ENCODE data around the gene EYA2. TPM values are rescaled to one million over a fixed set of nuclear protein-coding genes. Genes with fewer than 3 reads are reported as not detected.
A peak's percentile ranks its signal among the peaks of the same experiment; 100 is the strongest.

Gene EYA2
- total RNA-seq, 1 experiment from 2014 or later, result 0.25 TPM

- Histone ChIP-seq H3K36me3 (ENCODE audit: control insufficient read depth, insufficient read depth, low read length) (peaks cover 34% of the 10 kb centered on the region), H3K4me1 (no peaks in the 10 kb centered on the region), H3K4me3 (ENCODE audit: low read depth, low read length) (no peak overlapping the region), H3K27me3 (replicated peaks; ENCODE audit: control insufficient read depth, insufficient read depth, low read length) (no peaks in the 10 kb centered on the region), H3K9me3 (no peaks in the 10 kb centered on the region)
- CTCF ChIA-PET, result interaction anchor here (0.7 to 4.1 kb wide), 4 partner anchors 12 to 166 kb away, joined by 3 to 21 read pairs (median 4); no protein-coding TSS in a partner anchor
- H3K27ac Mint-ChIP-seq (ENCODE audit: unreplicated experiment), result no peak overlapping the region
- DNase-seq, result no peak
- H3K27me3 Mint-ChIP-seq (ENCODE audit: insufficient read depth, unreplicated experiment), result no peaks in the 10 kb centered on the region
- intact Hi-C loops (cut with micrococcal nuclease; ENCODE audit: unreplicated experiment), result no loop called here
- H3K9me3 Mint-ChIP-seq (ENCODE audit: unreplicated experiment), result no peaks in the 10 kb centered on the region
- BruUV-seq (replicated peaks), result TSS peak; percentile 18
- no peak for TF ChIP-seq CTCF (IDR thresholded peaks at IDR 0.05; ENCODE audit: insufficient read depth in 1 of 2, low read depth in 1 of 2, low read length in 1 of 2, severe bottlenecking in 1 of 2, unreplicated experiment in 1 of 2)
- H3K4me1 Mint-ChIP-seq (ENCODE audit: low read depth, unreplicated experiment), result no peaks in the 10 kb centered on the region
- H3K36me3 Mint-ChIP-seq (ENCODE audit: insufficient read depth, unreplicated experiment), result peaks cover 75% of the 10 kb centered on the region
- no peak overlapping the region for H3K4me3 Mint-ChIP-seq (ENCODE audit: unreplicated experiment)
- POLR2A ChIA-PET, result interaction anchor here (0.5 to 0.6 kb wide), 2 partner anchors 141 to 1181 kb away, joined by 3 to 4 read pairs; no protein-coding TSS in a partner anchor
These were observed 323.1 kb downstream of the EYA2 start for GRCh38 chr20:47217482-47218446.

- H3K4me1 ChIP-seq, result no peaks in the 10 kb centered on the region
- H3K36me3 ChIP-seq (ENCODE audit: control insufficient read depth, insufficient read depth, low read length), result peaks cover 32% of the 10 kb centered on the region
- H3K36me3 Mint-ChIP-seq (ENCODE audit: insufficient read depth, unreplicated experiment), result peaks cover 99% of the 10 kb centered on the region
- no peak overlapping the region for H3K4me3 Mint-ChIP-seq (ENCODE audit: unreplicated experiment)
- ChIA-PET POLR2A (no interaction called here), CTCF (interaction anchor here (0.7 to 4.1 kb wide), 2 partner anchors 164 to 449 kb away, joined by 3 to 21 read pairs; no protein-coding TSS in a partner anchor)
- peak; percentile 85 to 93 for TF ChIP-seq CTCF (IDR thresholded peaks at IDR 0.05; ENCODE audit: insufficient read depth in 1 of 2, low read depth in 1 of 2, low read length in 1 of 2, severe bottlenecking in 1 of 2, unreplicated experiment in 1 of 2)
- H3K27me3 ChIP-seq (replicated peaks; ENCODE audit: control insufficient read depth, insufficient read depth, low read length), result no peaks in the 10 kb centered on the region
- peak; percentile 72 to 81 for DNase-seq
- H3K27me3 Mint-ChIP-seq (ENCODE audit: insufficient read depth, unreplicated experiment), result no peaks in the 10 kb centered on the region
- H3K4me3 ChIP-seq (ENCODE audit: low read depth, low read length), result no peak overlapping the region
- BruUV-seq (replicated peaks), result no TSS peak
- H3K9me3 Mint-ChIP-seq (ENCODE audit: unreplicated experiment), result no peaks in the 10 kb centered on the region
- H3K27ac Mint-ChIP-seq (ENCODE audit: unreplicated experiment), result no peak overlapping the region
- H3K4me1 Mint-ChIP-seq (ENCODE audit: low read depth, unreplicated experiment), result peaks cover 9% of the 10 kb centered on the region
- intact Hi-C loops (cut with micrococcal nuclease; ENCODE audit: unreplicated experiment), result loop anchor here (1.0 to 2.0 kb wide), 2 partner anchors 15 to 401 kb away; no protein-coding TSS in a partner anchor
- no peaks in the 10 kb centered on the region for H3K9me3 ChIP-seq
These were observed 325.5 kb downstream of the EYA2 start for GRCh38 chr20:47220161-47220582.

- Mint-ChIP-seq H3K27ac (ENCODE audit: unreplicated experiment) (peak overlapping the region; percentile 30), H3K36me3 (ENCODE audit: insufficient read depth, unreplicated experiment) (peaks cover 100% of the 10 kb centered on the region), H3K4me3 (ENCODE audit: unreplicated experiment) (no peak overlapping the region), H3K9me3 (ENCODE audit: unreplicated experiment) (no peaks in the 10 kb centered on the region), H3K4me1 (ENCODE audit: low read depth, unreplicated experiment) (peaks cover 9% of the 10 kb centered on the region), H3K27me3 (ENCODE audit: insufficient read depth, unreplicated experiment) (no peaks in the 10 kb centered on the region)
- H3K4me3 ChIP-seq (ENCODE audit: low read depth, low read length), result no peak overlapping the region
- ChIA-PET POLR2A (no interaction called here), CTCF (interaction anchor here (0.8 to 1.2 kb wide), 2 partner anchors 9 to 163 kb away, joined by 3 to 7 read pairs; no protein-coding TSS in a partner anchor)
- no peaks in the 10 kb centered on the region for H3K27me3 ChIP-seq (replicated peaks; ENCODE audit: control insufficient read depth, insufficient read depth, low read length)
- DNase-seq, result no peak
- peaks cover 30% of the 10 kb centered on the region for H3K36me3 ChIP-seq (ENCODE audit: control insufficient read depth, insufficient read depth, low read length)
- no peak for TF ChIP-seq CTCF (IDR thresholded peaks at IDR 0.05; ENCODE audit: insufficient read depth in 1 of 2, low read depth in 1 of 2, low read length in 1 of 2, severe bottlenecking in 1 of 2, unreplicated experiment in 1 of 2)
- BruUV-seq (replicated peaks), result no TSS peak
- no peaks in the 10 kb centered on the region for H3K4me1 ChIP-seq
- H3K9me3 ChIP-seq, result no peaks in the 10 kb centered on the region
- intact Hi-C loops (cut with micrococcal nuclease; ENCODE audit: unreplicated experiment), result loop anchor here (2.0 kb wide), 1 partner anchor 16 kb away; no protein-coding TSS in a partner anchor
These were observed 326.5 kb downstream of the EYA2 start for GRCh38 chr20:47221036-47221625.

All from Caco-2 (cell line).